Common myeloid progenitor, CD34-positive (primary cell): ENCODE results near the gene KRT39.
"Not testable (repeated sequence)": the region's sequence is repeated elsewhere in the genome, so short reads cannot be mapped to it uniquely, and the experiment has no call there.

Experiments
- CTCF ChIA-PET: fragments of 350-600 bp; sonication (Branson Sonifier 250); formaldehyde crosslinking; loops from one replicate; lab custom pipeline; 2021; ENCODE audit warnings: antibody characterized with exemption; lab: Charles Lee
- POLR2A ChIA-PET: fragments of 350-600 bp; sonication (Branson Sonifier 250); formaldehyde crosslinking; loops from one replicate; lab custom pipeline; 2021; ENCODE audit warnings: antibody characterized with exemption; lab: Charles Lee
- DNase-seq, 3 donors: peaks; one replicate each; pipeline versions ENCODE4 v3.0.0 to v3.0.0-alpha.2; 2013
- H3K27ac ChIP-seq, 2 experiments: 1 replicate in 1 of 2; 2 replicates in 1 of 2; pipeline ENCODE4 v1.7.0; 2013; ENCODE audit warnings: inconsistent platforms in 2 of 2, low read length in 2 of 2, mild to moderate bottlenecking in 2 of 2, low read depth in 1 of 2, moderate library complexity in 1 of 2; ENCODE audit not compliant: severe bottlenecking in 2 of 2, insufficient read depth in 1 of 2, poor library complexity in 1 of 2
- H3K27me3 ChIP-seq, 5 experiments: replicated peaks in 2 of 5; 1 replicate in 3 of 5; 2 replicates in 2 of 5; pipeline versions ENCODE4 v1.6.1 to v1.7.0; 2013; ENCODE audit warnings: low read length in 4 of 5, mild to moderate bottlenecking in 2 of 5, moderate library complexity in 2 of 5, inconsistent platforms in 1 of 5; ENCODE audit not compliant: insufficient read depth in 5 of 5, control insufficient read depth in 4 of 5
- H3K36me3 ChIP-seq, 4 experiments: 1 replicate in 2 of 4; 2 replicates in 2 of 4; pipeline versions ENCODE4 v1.6.1 to v1.7.0; 2013; ENCODE audit warnings: low read length in 3 of 4, control low read depth in 1 of 4, mild to moderate bottlenecking in 1 of 4; ENCODE audit not compliant: control insufficient read depth in 4 of 4, insufficient read depth in 4 of 4
- H3K4me1 ChIP-seq, 4 experiments: 1 replicate in 3 of 4; 2 replicates in 1 of 4; pipeline versions ENCODE4 v1.6.1 to v1.7.1; 2013; ENCODE audit warnings: low read length in 3 of 4, mild to moderate bottlenecking in 3 of 4, control low read depth in 1 of 4, inconsistent platforms in 1 of 4, moderate library complexity in 1 of 4; ENCODE audit not compliant: control insufficient read depth in 4 of 4, insufficient read depth in 4 of 4; ENCODE audit errors: control extremely low read depth in 1 of 4
- H3K4me3 ChIP-seq, 7 experiments: 1 replicate in 4 of 7; 2 replicates in 3 of 7; pipeline versions ENCODE4 v1.5.1 to v1.7.0; 2013; ENCODE audit warnings: mild to moderate bottlenecking in 7 of 7, low read length in 6 of 7, moderate library complexity in 6 of 7, inconsistent platforms in 2 of 7, low read depth in 2 of 7, control low read depth in 1 of 7; ENCODE audit not compliant: insufficient read depth in 4 of 7, control insufficient read depth in 1 of 7; ENCODE audit errors: extremely low read depth in 1 of 7
- H3K9me3 ChIP-seq, 5 experiments: 1 replicate in 4 of 5; 2 replicates in 1 of 5; pipeline versions ENCODE4 v1.6.1 to v1.7.1; 2013; ENCODE audit warnings: low read length in 4 of 5, mild to moderate bottlenecking in 2 of 5, inconsistent platforms in 1 of 5, low read depth in 1 of 5, moderate library complexity in 1 of 5; ENCODE audit not compliant: control insufficient read depth in 4 of 5, insufficient read depth in 2 of 5; ENCODE audit errors: control extremely low read depth in 1 of 5
- WGBS: methylation state at CpG from one replicate; pipeline ENCODE4 v1.1.5; 2013; ENCODE audit not compliant: insufficient coverage; 5-methylcytosine and 5-hydroxymethylcytosine counted together

The KRT39 gene

GRCh38 chr17:41009301-41009760, 42.6 kb upstream of the KRT39 start:
- Histone ChIP-seq H3K27ac (no peak overlapping the region), H3K4me1 (no peaks in the 10 kb centered on the region), H3K36me3 (no peaks in the 10 kb centered on the region), H3K27me3 (no peaks in the 10 kb centered on the region), H3K9me3 (no peaks in the 10 kb centered on the region), H3K4me3 (no peak overlapping the region)
- CTCF ChIA-PET, result no interaction called here
- POLR2A ChIA-PET, result no interaction called here
- DNase-seq, result no peak
- WGBS, result 100% methylated on average over 2 of the region's 4 CpGs

- no peaks in the 10 kb centered on the region for H3K36me3 ChIP-seq
- ChIA-PET CTCF (interaction anchor here (1.6 kb wide), 1 partner anchor 29 kb away, joined by 3 read pairs; no protein-coding TSS in a partner anchor), POLR2A (no interaction called here)
- H3K4me1 ChIP-seq, result no peaks in the 10 kb centered on the region
- no peak for DNase-seq
- H3K4me3 ChIP-seq, result no peak within 1 kb of the TSS
- no peaks in the 10 kb centered on the region for H3K9me3 ChIP-seq
- 93% methylated on average over 4 of the region's 8 CpGs for whole genome bisulfite sequencing
- H3K27me3 ChIP-seq, result no peaks in the 10 kb centered on the region
- no peak within 1 kb of the TSS for H3K27ac ChIP-seq
These were observed 42.1 kb upstream of the KRT39 start, which contains the start of gene KRTAP3-1 for GRCh38 chr17:41008811-41009210. Gene KRTAP3-1 (minus strand): TSS chr17:41009128. CDS start chr17:41009074, 54 bp downstream.

DNA sequence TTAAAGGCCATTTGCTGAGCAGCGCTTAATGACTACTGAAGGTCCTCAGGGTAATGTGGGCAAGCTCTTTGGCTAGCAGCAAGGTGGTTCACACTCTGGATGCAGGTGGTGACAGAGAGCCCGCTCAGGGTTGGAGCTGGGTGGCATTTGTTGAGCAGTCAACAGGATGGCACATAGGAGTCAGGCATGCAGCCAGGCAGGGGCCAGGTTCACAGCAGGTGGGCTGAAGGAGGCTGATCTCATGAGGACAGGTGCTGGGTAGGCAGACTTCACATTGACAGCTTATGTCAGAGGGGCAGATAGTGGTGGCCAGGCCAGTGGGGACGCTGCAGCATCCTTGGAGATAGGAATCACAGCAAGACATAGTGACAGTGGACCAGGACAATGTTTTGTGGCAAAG, 37.6 kb upstream of the KRT39 start:
- DNase-seq, result no peak
- Histone ChIP-seq H3K27ac (no peak overlapping the region), H3K9me3 (no peaks in the 10 kb centered on the region), H3K27me3 (no peaks in the 10 kb centered on the region), H3K4me1 (no peaks in the 10 kb centered on the region), H3K4me3 (no peak overlapping the region), H3K36me3 (no peaks in the 10 kb centered on the region)
- WGBS, result 94% methylated on average over 3 of the region's 3 CpGs
- POLR2A ChIA-PET, result no interaction called here
- CTCF ChIA-PET, result no interaction called here

- CTCF ChIA-PET, result no interaction called here
- POLR2A ChIA-PET, result no interaction called here
- 100% methylated on average over 2 of the region's 4 CpGs for WGBS
These were observed 37.2 kb upstream of the KRT39 start for GRCh38 chr17:41003926-41004325.

GRCh38 chr17:41002814-41003213, 36.1 kb upstream of the KRT39 start:
- Histone ChIP-seq H3K27ac (no peak overlapping the region), H3K36me3 (no peaks in the 10 kb centered on the region), H3K9me3 (no peaks in the 10 kb centered on the region), H3K4me1 (no peaks in the 10 kb centered on the region), H3K4me3 (no peak overlapping the region), H3K27me3 (no peaks in the 10 kb centered on the region)
- 98% methylated on average over 4 of the region's 5 CpGs for WGBS
- ChIA-PET POLR2A (no interaction called here), CTCF (no interaction called here)
- no peak for DNase-seq

More at GRCh38 chr17:41003926-41004325, 37.2 kb upstream of the KRT39 start:
- H3K4me1 ChIP-seq, result no peaks in the 10 kb centered on the region
- H3K27ac ChIP-seq, result no peak overlapping the region
- H3K27me3 ChIP-seq, result no peaks in the 10 kb centered on the region
- H3K36me3 ChIP-seq, result no peaks in the 10 kb centered on the region
- H3K4me3 ChIP-seq, result no peak overlapping the region
- H3K9me3 ChIP-seq, result no peaks in the 10 kb centered on the region
- DNase-seq, result no peak

GRCh38 chr17:41001795-41002194, 35.0 kb upstream of the KRT39 start:
- 100% methylated on average over 3 of the region's 4 CpGs for WGBS

DNA sequence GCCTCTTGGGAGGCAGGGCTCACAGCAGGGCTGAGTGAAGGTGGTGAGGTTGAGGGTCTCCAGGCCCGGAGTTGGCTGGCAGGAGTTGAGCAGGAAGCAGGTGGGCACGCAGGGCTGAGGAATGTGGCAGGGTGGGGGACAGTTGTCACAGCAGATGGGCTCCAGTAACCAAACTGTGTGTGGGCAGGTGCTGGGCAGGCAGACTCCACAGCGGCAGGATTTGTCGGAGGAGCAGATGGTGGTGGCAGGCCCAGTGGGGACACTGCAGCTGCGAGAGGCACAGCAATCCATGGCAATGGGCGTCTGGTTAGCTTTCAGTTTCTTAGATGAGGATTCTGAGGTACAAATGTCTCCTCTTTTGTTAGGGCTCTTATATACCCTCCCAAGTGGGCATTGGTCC, 32.8 kb upstream of the KRT39 start, which contains the start of gene KRTAP3-2:
KRTAP3-2 (minus strand) TSS at position 344 of the 400 bp plus-strand sequence; CDS start at position 291, 53 bp downstream.
- POLR2A ChIA-PET, H3K27me3 ChIP-seq, H3K27ac ChIP-seq, DNase-seq, H3K9me3 ChIP-seq, H3K4me3 ChIP-seq, CTCF ChIA-PET, H3K36me3 ChIP-seq, H3K4me1 ChIP-seq: not testable (repeated sequence)
- WGBS, result 100% methylated on average over 4 of the region's 6 CpGs

More at GRCh38 chr17:41001795-41002194, 35.0 kb upstream of the KRT39 start:
- H3K4me3 ChIP-seq, result no peak overlapping the region
- no peaks in the 10 kb centered on the region for H3K9me3 ChIP-seq
- no peak overlapping the region for H3K27ac ChIP-seq
- no peaks in the 10 kb centered on the region for H3K36me3 ChIP-seq
- peaks cover 0 to 7% (median 5%) of the 10 kb centered on the region in 5 experiments for H3K27me3 ChIP-seq
- ChIA-PET CTCF (no interaction called here), POLR2A (no interaction called here)
- no peaks in the 10 kb centered on the region for H3K4me1 ChIP-seq
- no peak for DNase-seq
